Stimulated activated CD4-positive, alpha-beta T cell treated with anti-CD3 and anti-CD28 coated beads, Interleukin-2, amount 100 ng/mL, for 24 hours (primary cell): ENCODE measurements around the gene LSM14B.
"Not testable (repeated sequence)": the region's sequence is repeated elsewhere in the genome, so short reads cannot be mapped to it uniquely, and the experiment has no call there.

Experiments used
- DNase-seq, 2 donors: peaks; one replicate each; pipeline ENCODE4 v3.0.0-alpha.2; 2020

The LSM14B gene

DNA sequence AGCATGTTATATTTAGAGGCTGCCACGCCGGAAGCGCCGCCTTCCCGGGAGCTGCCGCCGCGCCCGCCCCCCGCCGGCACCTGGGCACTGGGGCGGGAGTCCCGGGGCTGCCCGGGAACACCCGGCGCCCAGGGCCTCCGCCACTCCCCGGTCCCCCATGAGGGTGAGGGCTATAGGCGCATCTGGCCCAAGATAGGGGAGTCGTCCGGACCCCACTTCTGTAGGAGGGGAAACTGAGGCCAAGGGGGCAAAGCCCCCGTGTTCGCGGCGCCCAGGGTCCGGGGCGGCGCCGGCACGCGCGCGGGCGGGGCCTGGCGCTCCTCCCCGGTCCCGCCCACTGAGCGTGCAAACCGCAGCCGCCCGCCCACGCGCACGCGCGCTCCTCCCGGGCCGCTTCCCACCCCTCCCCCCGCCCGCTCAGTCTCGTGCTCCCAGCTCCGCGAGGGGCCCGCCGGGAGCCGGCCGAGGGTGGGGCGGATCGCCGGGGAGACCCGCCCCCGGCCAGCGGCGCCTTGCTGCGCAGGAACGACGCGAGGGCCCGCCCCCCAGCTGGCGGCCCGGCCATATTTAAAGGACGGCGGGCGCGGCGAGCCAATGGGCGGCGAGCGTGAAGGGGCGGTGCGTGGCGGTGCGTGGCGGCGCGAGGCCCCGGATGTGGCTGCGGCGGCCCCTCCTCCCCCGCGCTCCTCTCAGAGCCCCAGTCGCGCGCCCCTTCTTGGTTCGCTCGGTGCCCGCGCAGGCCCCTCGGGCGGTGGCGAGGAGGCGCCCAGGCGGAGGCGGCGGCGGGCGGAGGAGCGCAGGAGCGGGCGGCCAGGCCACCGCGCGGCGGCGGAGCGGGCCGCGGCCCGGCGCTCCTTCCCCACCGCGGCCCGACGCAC, at the start of gene LSM14B:
Gene LSM14B (plus strand): TSS at position 700 of the 878 bp plus-strand sequence. CDS start 192 bp downstream, outside the sequence.
- peak; percentile 96 to 97 for DNase-seq

DNA sequence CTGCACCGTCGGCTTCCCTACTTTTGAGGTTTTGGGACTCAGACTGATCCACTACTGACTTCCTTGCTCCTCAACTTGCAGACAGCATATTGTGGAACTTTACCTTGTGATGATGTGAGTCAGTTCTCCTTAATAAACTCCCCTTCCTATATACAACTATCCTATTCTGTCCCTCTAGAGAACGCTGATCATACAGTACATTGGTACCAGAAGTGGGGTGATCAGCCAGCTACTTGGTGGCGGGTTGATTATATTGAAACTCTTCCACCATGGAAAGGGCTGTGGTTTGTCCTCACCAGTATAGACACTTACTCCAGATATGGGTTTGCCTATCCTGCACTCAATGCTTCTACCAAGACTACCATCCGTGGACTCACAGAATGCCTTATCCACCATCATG, 49.0 kb upstream of the LSM14B start:
- no peak for DNase-seq

- DNase-seq, result no peak
Measured at GRCh38 chr20:62079166-62079565, 43.1 kb upstream of the LSM14B start.

- DNase-seq, result no peak
Measured at GRCh38 chr20:62080249-62080990, 41.9 kb upstream of the LSM14B start.

- DNase-seq, result no peak
Measured at GRCh38 chr20:62083312-62083711, 39.0 kb upstream of the LSM14B start.

- not testable (repeated sequence) for DNase-seq
Measured at GRCh38 chr20:62084224-62084623, 38.1 kb upstream of the LSM14B start.

DNA sequence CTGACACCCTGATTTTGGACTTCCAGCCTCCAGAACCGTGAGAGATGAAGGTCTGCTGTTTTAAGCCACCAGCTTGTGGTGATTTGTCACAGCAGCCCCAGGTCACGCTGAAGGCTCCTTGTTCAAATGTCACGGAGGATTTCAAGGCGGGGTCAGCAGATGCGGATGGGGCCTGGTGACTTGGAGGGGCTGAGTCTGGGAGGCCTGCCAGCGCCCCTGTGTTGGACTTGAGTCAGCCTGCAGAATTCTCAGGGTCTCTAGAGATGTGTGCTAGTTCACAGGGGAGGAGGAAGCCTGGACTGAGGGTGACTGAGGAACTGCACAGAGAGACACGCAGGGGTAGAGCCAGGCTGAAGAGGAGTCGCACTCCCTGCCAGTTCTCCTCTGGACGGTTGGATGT, 37.1 kb upstream of the LSM14B start:
- no peak for DNase-seq

DNA sequence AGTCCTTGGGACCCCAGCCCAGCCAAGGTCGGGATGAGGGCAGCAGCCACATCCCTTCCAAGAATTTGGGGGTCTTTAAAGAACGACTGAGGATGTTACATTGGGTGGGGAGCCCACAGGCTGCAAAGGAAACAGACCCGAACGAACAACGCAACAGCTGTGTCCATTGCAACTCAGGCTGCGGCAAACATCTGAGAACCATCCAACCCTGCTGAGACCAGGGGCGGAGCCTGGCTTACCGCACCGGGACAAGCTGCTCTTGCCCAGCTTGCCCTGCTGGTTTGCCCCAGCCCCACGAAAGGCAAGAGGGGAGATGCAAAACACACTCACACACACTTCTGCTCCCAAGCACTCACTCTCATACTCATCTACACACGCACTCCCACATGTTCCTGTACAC, 35.0 kb upstream of the LSM14B start:
- no peak for DNase-seq

- DNase-seq, result no peak
Measured at GRCh38 chr20:62087632-62088031, 34.6 kb upstream of the LSM14B start.

DNA sequence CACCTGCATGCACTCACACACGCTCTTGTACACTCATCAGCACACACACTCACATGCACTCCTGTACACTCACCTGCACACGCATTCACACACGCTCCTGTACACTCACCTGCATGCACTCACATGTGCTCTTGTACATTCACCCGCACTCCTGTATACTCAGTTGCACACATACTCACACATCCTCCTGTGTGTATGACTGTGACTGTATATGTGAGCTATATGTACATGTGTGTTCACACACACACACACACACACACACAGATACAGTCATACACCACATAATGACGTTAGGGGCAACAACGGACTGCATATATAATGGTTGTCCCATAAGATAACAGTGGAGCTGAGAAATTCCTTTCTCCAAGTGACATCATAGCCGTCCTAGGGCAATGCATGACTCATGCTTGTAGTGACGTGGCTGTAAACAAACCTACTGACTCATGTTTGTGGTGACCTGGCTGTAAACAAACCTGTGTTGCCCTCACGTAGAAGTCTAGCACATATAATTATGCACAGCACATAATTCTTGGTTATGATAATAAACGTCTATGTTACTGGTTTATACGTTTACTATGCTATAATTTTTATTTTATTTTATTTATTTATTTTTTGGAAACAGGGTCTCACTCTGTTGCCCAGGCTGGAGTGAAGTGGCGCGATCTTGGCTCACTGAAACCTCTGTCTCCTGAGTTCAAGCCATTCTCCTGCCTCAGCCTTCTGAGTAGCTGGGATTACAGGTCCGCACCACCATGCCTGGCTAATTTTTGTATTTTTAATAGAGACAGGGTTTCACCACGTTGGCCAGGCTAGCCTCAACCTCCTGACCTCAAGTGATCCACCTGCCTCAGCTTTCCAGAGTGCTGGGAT, 33.8 kb upstream of the LSM14B start:
- DNase-seq, result no peak

- no peak for DNase-seq
Measured at GRCh38 chr20:62089393-62089792, 32.9 kb upstream of the LSM14B start.

- DNase-seq, result no peak
Measured at GRCh38 chr20:62096421-62097380, 25.6 kb upstream of the LSM14B start.

DNA sequence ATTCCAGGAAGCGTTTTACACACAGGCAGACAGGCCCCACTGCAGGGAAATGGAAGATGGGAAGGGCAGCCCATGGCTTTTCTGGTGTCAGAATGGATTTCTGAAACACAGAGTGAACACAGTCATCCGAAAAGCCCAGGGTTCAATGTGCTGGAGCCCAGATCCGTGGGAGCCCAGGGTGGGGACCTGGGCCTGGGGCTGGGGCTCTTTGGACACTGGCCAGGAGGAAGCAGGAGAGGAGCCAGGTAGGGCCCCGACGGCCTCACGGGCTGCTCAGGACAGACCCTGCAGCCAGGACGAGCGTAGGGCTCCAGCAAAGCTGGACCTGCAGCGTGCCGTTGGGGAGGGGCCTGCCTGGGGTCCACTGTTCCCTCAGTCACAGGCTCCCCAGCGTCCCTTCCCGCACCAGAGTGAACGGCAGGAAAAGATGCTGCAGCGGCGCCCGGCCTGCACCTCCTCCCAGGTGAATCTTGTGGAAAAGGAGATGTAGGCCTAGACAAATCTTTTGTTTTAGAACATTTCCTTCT, 24.3 kb upstream of the LSM14B start:
- DNase-seq, result no peak

DNA sequence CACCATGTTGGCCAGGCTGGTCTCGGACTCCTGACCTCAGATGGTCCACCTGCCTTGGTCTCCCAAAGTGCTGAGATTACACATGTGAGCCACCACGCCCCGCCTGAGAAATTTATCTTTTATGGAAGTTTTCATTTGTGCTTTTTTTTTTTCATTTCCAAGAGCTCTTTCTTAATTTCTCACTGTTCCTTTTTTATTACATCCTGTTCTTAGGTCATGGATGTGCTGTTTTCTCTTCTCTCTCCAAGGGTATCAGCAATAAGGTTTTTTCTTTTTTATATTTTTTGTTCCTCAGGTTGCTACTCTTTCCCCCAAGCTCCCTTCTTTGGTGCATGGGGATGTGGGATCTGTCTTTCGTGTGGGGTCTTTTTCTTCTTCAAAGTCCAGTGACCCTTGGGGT, 21.2 kb upstream of the LSM14B start:
- DNase-seq, result no peak

GRCh38 chr20:62103508-62104233, 18.6 kb upstream of the LSM14B start:
- DNase-seq, result no peak

GRCh38 chr20:62104234-62104789, 18.0 kb upstream of the LSM14B start:
- DNase-seq, result no peak

- DNase-seq, result no peak
Measured at GRCh38 chr20:62104791-62105345, 17.4 kb upstream of the LSM14B start.

DNA sequence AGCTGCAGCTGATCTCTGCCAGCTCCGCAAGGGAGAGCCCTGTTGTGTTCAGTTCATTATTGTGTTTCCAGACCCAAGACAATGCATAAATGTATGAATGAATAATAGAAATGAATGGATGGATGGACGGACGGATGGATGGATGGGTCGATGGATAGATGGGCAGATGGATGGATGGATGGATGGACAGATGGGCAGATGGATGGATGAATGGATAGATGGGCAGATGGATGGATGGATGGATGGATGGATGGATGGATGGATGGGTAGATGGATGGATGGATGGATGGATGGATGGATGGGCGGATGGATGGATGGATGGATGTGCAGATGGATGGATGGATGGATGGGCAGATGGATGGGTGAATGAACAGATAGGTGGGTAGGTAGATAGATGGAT, 16.7 kb upstream of the LSM14B start:
- no peak for DNase-seq

DNA sequence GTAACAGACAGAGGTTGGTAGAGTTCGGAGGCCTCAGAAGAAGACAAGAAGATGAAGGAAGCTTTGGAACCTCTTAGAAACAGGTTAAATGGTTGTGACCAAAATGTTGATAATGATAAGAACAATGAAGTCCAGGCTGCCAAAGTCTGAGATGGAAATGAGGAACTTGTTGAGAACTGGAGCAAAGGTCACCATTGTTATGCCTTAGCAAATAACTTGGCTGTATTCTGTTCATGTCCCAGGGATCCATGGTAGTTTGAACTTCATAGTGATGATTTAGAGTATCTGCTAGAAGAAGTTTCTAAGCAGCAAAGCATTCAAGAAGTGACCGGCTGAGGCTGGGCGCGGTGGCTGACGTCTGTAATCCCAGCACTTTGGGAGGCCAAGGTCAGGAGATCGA, 11.1 kb upstream of the LSM14B start:
- DNase-seq, result no peak

- DNase-seq, result no peak
Measured at GRCh38 chr20:62112368-62112767, 9.9 kb upstream of the LSM14B start.
